ENCODE data around the gene DEF6. TPM values are rescaled to one million over a fixed set of nuclear protein-coding genes. Genes with fewer than 3 reads are reported as not detected.

The DEF6 gene
- total RNA-seq, 6 donors from 2014 or later: 10.0 to 39.8 (median 23.4) TPM

GRCh38 chr6:35362200-35362599, 64.6 kb downstream of the DEF6 start:
- no peak for DNase-seq
- no peak overlapping the region for H3K27ac ChIP-seq
- no peak for TF ChIP-seq POLR2A (IDR thresholded peaks at IDR 0.05)
- no peak for TF ChIP-seq EP300 (IDR thresholded peaks at IDR 0.05)
- no peak for ATAC-seq (ENCODE audit: low FRiP score in 2 of 2)
- WGBS, 2 donors: 97 to 98% methylated on average over 2 of the region's 2 CpGs
- H3K36me3 ChIP-seq: peaks cover 0 to 1% (median under 1%) of the 10 kb centered on the region in 4 donors
- no peaks in the 10 kb centered on the region for H3K9me3 ChIP-seq
- no peaks in the 10 kb centered on the region for H3K27me3 ChIP-seq
- H3K4me3 ChIP-seq: no peak overlapping the region
- peaks cover 5 to 31% (median 18%) of the 10 kb centered on the region in 4 donors for H3K4me1 ChIP-seq

- 73 to 81% methylated on average over 10 of the region's 10 CpGs for WGBS, 2 donors
- ATAC-seq (ENCODE audit: low FRiP score in 2 of 2): peak in 1 of 2 donors; percentile 50
- Histone ChIP-seq H3K36me3 (no peaks in the 10 kb centered on the region), H3K9me3 (no peaks in the 10 kb centered on the region), H3K4me3 (no peak overlapping the region), H3K27ac (no peak overlapping the region), H3K4me1 (peaks cover 9 to 39% (median 22%) of the 10 kb centered on the region in 4 donors), H3K27me3 (no peaks in the 10 kb centered on the region)
- peak in 1 of 2 donors; percentile 31 for DNase-seq
- TF ChIP-seq EP300 (IDR thresholded peaks at IDR 0.05) (no peak), POLR2AphosphoS5 (IDR thresholded peaks at IDR 0.05) (no peak), CTCF (IDR thresholded peaks at IDR 0.05) (no peak), POLR2A (IDR thresholded peaks at IDR 0.05) (no peak)
Measured at GRCh38 chr6:35363293-35363750, 65.7 kb downstream of the DEF6 start.

- 94 to 96% methylated on average over 6 of the region's 6 CpGs for WGBS, 2 donors
Measured at GRCh38 chr6:35365594-35366203, 68.1 kb downstream of the DEF6 start.

GRCh38 chr6:35366204-35366596, 68.6 kb downstream of the DEF6 start:
- H3K9me3 ChIP-seq: no peaks in the 10 kb centered on the region
- DNase-seq (no peak), ATAC-seq (ENCODE audit: low FRiP score in 2 of 2) (no peak)
- H3K27ac ChIP-seq: no peak overlapping the region
- no peak overlapping the region for H3K4me3 ChIP-seq
- H3K4me1 ChIP-seq: peaks cover 30 to 42% (median 33%) of the 10 kb centered on the region in 4 donors
- no peaks in the 10 kb centered on the region for H3K27me3 ChIP-seq
- no peaks in the 10 kb centered on the region for H3K36me3 ChIP-seq
- no peak for TF ChIP-seq EP300 (IDR thresholded peaks at IDR 0.05)
- no peak for TF ChIP-seq POLR2AphosphoS5 (IDR thresholded peaks at IDR 0.05)
- no peak for TF ChIP-seq POLR2A (IDR thresholded peaks at IDR 0.05)

More at GRCh38 chr6:35365594-35366203, 68.1 kb downstream of the DEF6 start:
- no peak for TF ChIP-seq POLR2A (IDR thresholded peaks at IDR 0.05)
- no peak for TF ChIP-seq CTCF (IDR thresholded peaks at IDR 0.05)
- no peak for TF ChIP-seq POLR2AphosphoS5 (IDR thresholded peaks at IDR 0.05)
- no peak for TF ChIP-seq EP300 (IDR thresholded peaks at IDR 0.05)
- no peaks in the 10 kb centered on the region for H3K36me3 ChIP-seq
- no peaks in the 10 kb centered on the region for H3K27me3 ChIP-seq
- peaks cover 30 to 42% (median 33%) of the 10 kb centered on the region in 4 donors for H3K4me1 ChIP-seq
- H3K9me3 ChIP-seq: no peaks in the 10 kb centered on the region
- H3K4me3 ChIP-seq: no peak overlapping the region
- DNase-seq (no peak), ATAC-seq (ENCODE audit: low FRiP score in 2 of 2) (no peak)
- H3K27ac ChIP-seq: no peak overlapping the region

GRCh38 chr6:35367646-35368037, 70.0 kb downstream of the DEF6 start:
- WGBS, 2 donors: 87 to 92% methylated on average over 1 to 5 of the region's 5 CpGs
- TF ChIP-seq CTCF (IDR thresholded peaks at IDR 0.05): no peak
- no peak for TF ChIP-seq POLR2A (IDR thresholded peaks at IDR 0.05)
- TF ChIP-seq EP300 (IDR thresholded peaks at IDR 0.05): no peak
- Histone ChIP-seq H3K4me1 (peaks cover 29 to 48% (median 36%) of the 10 kb centered on the region in 4 donors), H3K4me3 (no peak overlapping the region), H3K36me3 (no peaks in the 10 kb centered on the region), H3K9me3 (no peaks in the 10 kb centered on the region), H3K27me3 (no peaks in the 10 kb centered on the region), H3K27ac (no peak overlapping the region)
- ATAC-seq (ENCODE audit: low FRiP score in 2 of 2): no peak
- DNase-seq: no peak
